T-helper 1 cell treated with Interleukin-12 subunit alpha and Interleukin-12 subunit beta and Interleukin-4 antibody, amounts not matched to agents 30 μg/mL and 1 μg/mL, for 36 hours (primary cell): ENCODE measurements around the gene CABP1.

Experiments used
- H3K27ac Mint-ChIP-seq: one replicate; pipeline ENCODE4 v1.8.0; 2021; ENCODE audit warnings: mild to moderate bottlenecking, mixed read lengths
- H3K27me3 Mint-ChIP-seq: one replicate; pipeline ENCODE4 v1.8.0; 2021; ENCODE audit warnings: low read depth, mixed read lengths
- H3K36me3 Mint-ChIP-seq: one replicate; pipeline ENCODE4 v1.8.0; 2021; ENCODE audit warnings: low read depth, mixed read lengths
- H3K4me1 Mint-ChIP-seq: one replicate; pipeline ENCODE4 v1.8.0; 2021; ENCODE audit warnings: low read depth, mixed read lengths
- H3K4me3 Mint-ChIP-seq: one replicate; pipeline ENCODE4 v1.8.0; 2021; ENCODE audit warnings: mild to moderate bottlenecking, moderate library complexity, mixed read lengths
- H3K9me3 Mint-ChIP-seq: one replicate; pipeline ENCODE4 v1.8.0; 2021; ENCODE audit warnings: mixed read lengths

CABP1 gene

GRCh38 chr12:120708651-120709050 lies 68.2 kb downstream of the CABP1 start:
- H3K27ac Mint-ChIP-seq: no peak overlapping the region
- H3K27me3 Mint-ChIP-seq: no peaks in the 10 kb centered on the region
- H3K9me3 Mint-ChIP-seq: no peaks in the 10 kb centered on the region
- H3K4me1 Mint-ChIP-seq: peaks cover 24% of the 10 kb centered on the region
- H3K4me3 Mint-ChIP-seq: peak overlapping the region; percentile 21
- peaks cover 3% of the 10 kb centered on the region for H3K36me3 Mint-ChIP-seq

DNA sequence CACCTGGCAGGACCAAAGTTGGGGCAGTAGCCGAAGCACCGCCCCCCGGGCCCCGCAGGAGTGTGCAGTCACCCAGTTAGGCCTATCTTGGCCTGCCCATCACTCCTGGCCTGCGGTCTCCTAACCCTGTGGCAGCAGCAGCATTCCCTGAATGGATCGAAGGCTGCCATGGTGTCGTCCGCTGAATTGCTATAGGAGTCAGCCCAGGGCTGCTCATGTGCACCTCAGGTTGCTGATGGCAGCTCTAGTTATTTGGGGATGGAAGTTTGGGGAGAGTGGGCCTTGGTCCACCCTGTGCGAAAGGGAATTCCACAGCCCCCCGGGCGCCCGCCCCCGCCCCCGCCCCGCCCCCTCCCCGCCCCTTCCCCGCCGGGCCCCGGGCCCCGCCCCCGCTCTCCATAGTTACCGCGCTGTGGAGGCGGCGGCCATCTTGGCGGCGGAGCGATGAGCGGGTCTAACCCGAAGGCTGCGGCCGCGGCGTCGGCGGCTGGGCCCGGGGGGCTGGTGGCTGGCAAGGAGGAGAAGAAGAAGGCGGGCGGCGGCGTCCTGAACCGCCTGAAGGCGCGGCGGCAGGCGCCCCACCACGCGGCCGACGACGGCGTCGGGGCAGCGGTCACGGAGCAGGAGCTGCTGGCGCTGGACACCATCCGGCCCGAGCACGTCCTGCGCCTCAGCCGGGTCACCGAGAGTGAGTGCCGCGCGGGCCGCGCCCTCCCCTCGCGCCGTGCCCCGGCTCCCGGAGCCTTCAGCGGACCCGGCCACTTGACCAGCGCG lies 69.8 kb downstream of the CABP1 start, which contains the start of gene UNC119B:
TSS of gene UNC119B (plus strand) at position 428 of the 774 bp plus-strand sequence. CDS start at position 445, 17 bp downstream.
- no peaks in the 10 kb centered on the region for H3K27me3 Mint-ChIP-seq
- H3K27ac Mint-ChIP-seq: peak within 1 kb of the TSS; percentile 84
- H3K4me3 Mint-ChIP-seq: peak within 1 kb of the TSS; percentile 93
- no peaks in the 10 kb centered on the region for H3K9me3 Mint-ChIP-seq
- H3K36me3 Mint-ChIP-seq: peaks cover 9% of the 10 kb centered on the region
- H3K4me1 Mint-ChIP-seq: peaks cover 30% of the 10 kb centered on the region

GRCh38 chr12:120710805-120711296 lies 70.4 kb downstream of the CABP1 start:
- Mint-ChIP-seq H3K9me3 (no peaks in the 10 kb centered on the region), H3K36me3 (peaks cover 9% of the 10 kb centered on the region), H3K4me1 (peaks cover 30% of the 10 kb centered on the region), H3K27me3 (no peaks in the 10 kb centered on the region), H3K27ac (peak overlapping the region; percentile 84), H3K4me3 (peak overlapping the region; percentile 93)

DNA sequence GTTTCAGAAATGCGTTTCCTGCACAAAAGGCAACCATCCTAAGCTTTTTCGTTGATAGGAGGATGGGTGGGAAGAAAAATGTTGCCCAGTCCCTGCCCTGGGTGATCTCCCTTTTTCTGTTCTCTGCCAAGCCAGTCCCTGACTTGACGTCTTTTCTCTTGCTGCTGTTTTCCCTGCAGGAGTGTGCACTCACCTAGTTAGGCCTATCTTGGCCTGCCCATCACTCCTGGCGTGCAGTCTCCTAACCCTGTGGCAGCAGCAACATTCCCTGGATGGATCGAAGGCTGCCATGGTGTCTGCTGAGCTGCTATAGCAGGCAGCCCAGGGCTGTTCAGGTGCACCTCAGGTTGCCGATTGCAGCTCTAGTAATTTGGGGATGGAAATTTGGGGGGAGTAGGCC lies 71.0 kb downstream of the CABP1 start:
- no peaks in the 10 kb centered on the region for H3K9me3 Mint-ChIP-seq

DNA sequence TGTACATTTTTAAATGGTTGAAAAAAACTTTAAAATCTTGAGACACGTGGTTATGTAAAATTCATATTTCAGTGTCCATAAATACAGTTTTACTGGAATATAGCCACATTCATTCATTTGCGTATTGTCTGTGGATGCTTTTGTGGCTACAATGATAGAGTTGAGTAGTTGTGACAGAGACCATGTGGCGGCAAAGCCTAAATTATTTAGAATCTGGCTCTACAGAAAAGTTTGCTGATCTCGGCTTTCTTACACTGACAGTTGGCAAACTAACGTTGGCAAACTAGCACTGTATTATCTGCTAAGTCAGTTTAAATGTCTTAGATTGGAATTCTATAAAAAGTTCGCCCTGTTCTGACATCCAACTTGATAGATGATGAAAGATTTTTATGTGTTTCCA lies 72.2 kb downstream of the CABP1 start:
- Mint-ChIP-seq H3K4me1 (peaks cover 33% of the 10 kb centered on the region), H3K9me3 (no peaks in the 10 kb centered on the region)

More for the DNA sequence above, 71.0 kb downstream of the CABP1 start:
- peak overlapping the region; percentile 84 for H3K27ac Mint-ChIP-seq
- peak overlapping the region; percentile 93 for H3K4me3 Mint-ChIP-seq
- H3K4me1 Mint-ChIP-seq: peaks cover 30% of the 10 kb centered on the region
- H3K36me3 Mint-ChIP-seq: peaks cover 12% of the 10 kb centered on the region
- no peaks in the 10 kb centered on the region for H3K27me3 Mint-ChIP-seq

DNA sequence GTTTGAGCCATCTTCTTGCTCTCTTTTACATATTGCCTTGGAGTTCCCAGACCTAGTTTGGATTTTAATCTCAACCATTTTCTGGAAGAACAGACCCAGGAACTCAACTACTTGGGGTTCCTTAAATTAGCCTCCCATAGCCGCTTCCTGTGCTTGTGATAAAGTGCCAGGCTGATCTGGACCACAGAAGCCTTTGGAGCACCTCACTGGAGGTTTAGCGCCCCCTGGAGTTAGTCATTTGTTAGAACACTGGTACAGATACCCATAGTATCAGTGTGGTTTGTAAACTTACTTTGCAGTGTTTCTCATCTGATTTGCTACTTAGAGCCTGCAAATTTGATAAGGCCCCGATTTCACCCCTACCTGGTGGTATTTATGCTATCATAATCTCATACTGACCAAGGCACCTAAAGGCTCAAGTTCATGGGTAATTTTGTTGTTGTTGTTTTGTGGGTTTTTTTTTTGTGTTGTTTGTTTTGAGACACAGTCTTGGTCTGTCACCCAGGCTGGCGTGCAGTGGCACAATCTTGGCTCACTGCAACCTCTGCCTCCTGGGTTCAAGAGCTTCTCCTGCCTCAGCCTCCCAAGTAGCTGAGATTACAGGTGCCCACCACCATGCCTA lies 73.5 kb downstream of the CABP1 start:
- H3K9me3 Mint-ChIP-seq: no peaks in the 10 kb centered on the region
- peak overlapping the region; percentile 33 for H3K27ac Mint-ChIP-seq
- H3K27me3 Mint-ChIP-seq: no peaks in the 10 kb centered on the region
- H3K36me3 Mint-ChIP-seq: peaks cover 27% of the 10 kb centered on the region
- H3K4me3 Mint-ChIP-seq: peak overlapping the region; percentile 65
- peaks cover 42% of the 10 kb centered on the region for H3K4me1 Mint-ChIP-seq

More for the DNA sequence above, 72.2 kb downstream of the CABP1 start:
- Mint-ChIP-seq H3K27me3 (no peaks in the 10 kb centered on the region), H3K36me3 (peaks cover 18% of the 10 kb centered on the region), H3K27ac (no peak overlapping the region), H3K4me3 (no peak overlapping the region)
